GM21367 (cell line): ENCODE measurements around the gene ARID2.

Source experiments
- ATAC-seq: cut with Tn5 transposase; IDR thresholded peaks from one replicate; pipeline ENCODE4 v1.9.1; 2021; ENCODE audit not compliant: unreplicated experiment

The ARID2 gene

DNA sequence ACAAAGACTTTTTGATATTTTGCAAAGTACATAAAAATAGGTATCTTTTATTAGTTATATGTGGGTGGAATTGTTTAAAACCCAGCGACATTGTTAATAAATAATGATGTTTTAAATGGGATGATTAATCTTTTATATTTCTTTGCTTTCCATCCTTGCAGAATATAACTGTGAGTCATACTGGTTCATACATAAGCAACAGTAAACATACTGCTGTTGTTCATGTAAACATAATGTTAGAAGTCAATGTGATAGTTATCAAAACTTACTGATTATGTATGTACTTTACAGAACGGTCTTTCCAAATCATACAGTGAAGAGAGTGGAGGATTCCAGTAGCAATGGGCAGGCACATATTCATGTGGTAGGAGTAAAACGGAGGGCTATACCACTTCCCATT is 119.8 kb downstream of the ARID2 start:
- ATAC-seq: no peak

DNA sequence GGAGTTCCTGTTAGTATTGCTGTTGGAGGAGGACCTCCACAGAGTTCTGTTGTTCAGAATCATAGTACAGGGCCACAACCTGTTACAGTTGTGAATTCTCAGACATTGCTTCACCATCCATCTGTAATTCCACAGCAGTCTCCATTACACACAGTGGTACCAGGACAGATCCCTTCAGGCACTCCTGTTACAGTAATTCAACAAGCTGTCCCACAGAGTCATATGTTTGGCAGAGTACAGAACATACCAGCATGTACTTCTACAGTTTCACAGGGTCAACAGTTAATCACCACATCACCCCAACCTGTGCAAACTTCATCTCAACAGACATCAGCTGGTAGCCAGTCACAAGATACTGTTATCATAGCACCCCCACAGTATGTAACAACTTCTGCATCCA is 120.8 kb downstream of the ARID2 start:
- ATAC-seq: no peak

DNA sequence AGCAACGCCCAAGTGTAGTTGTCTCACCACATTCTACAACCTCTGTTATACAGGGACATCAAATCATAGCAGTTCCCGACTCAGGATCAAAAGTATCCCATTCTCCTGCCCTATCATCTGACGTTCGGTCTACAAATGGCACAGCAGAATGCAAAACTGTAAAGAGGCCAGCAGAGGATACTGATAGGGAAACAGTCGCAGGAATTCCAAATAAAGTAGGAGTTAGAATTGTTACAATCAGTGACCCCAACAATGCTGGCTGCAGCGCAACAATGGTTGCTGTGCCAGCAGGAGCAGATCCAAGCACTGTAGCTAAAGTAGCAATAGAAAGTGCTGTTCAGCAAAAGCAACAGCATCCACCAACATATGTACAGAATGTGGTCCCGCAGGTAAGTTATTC is 123.0 kb downstream of the ARID2 start:
- no peak for ATAC-seq

DNA sequence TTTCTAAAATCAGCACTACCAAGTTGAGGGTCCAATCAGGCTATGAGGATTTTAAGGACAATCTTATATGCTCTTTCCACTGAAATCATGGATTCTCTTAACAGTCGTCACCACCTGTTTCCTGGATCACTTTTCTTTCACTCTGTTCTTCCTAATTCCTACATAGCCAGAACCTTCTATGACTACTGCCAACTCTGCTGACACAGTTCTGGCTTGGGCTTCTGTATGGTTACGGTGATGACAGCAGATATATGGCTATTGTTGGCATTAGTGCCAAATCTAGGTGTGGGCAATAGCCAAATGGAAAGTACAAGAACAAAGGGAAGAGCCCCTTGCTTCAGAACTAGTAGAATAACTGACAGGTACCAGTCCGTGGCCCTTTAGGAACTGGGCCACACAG is 124.0 kb downstream of the ARID2 start:
- no peak for ATAC-seq

DNA sequence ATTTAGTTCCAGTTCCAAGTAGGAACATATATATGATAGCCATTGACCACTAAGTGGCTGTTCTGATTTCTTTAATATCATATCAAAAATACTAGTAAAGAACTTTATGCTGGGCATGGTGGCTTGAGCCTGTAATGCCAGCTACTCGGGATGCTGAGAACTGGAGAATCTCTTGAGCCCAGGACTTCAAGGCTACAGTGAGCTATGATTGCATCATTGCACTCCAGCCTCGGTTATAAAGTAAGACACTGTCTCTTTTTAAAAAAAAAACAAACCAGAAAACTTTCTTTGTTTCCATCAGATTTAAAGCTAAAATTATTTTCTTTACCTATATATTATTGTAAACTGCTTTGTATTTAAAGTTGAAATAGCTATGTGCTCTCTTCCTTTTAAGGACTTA is 133.8 kb downstream of the ARID2 start:
- no peak for ATAC-seq

DNA sequence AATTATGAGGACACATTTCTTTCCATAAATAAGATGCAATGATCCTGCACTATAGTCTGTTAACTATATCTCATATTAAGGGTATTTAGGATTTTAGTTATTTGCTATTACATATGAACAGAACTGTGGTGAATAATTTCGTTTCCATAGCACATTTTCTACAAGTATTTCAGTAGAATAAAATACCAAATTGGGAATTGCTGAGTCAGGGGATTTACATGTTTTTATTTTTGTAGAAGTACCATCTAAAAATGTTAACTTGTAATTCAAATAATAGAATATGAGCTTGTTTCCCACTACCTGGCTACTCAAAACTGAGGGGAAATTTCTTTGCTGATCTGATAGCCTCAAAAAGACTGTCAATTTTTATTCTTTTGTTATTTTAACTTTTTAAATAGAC is 136.8 kb downstream of the ARID2 start:
- no peak for ATAC-seq

DNA sequence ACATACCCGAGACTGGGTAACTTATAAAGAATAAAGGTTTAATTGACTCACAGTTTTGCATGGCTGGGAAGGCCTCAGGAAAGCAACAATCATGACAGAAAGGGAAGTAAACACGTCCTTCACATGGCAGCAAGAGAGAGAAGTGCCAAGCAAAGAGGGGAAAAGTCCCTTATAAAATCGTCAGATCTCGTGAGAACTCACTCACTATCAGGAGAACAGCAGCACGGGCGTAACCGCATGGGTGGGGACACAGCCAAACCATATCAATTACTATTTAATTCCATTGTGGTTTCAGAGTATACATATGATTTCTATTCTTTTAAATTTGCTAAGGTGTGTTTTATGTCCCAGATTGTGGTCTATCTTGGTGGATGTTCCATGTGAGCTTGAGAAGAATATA is 142.9 kb downstream of the ARID2 start:
- ATAC-seq: no peak

DNA sequence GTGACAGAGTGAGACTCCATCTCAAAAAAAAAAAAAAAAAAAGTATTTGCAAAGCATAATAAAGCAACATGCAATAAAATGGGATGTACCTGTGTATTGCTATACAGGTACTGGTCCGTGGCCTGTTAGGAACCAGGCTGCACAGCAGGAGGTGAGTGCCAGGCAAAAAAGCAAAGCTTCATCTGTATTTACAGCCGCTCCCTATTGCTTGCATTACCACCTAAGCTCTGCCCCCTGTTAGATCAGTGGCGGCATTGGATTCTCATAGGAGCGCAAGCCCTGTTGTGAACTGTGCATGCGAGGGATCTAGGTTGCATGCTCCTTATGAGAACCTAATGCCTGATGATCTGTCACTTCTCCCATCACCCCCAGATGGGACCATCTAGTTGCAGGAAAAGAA is 147.6 kb downstream of the ARID2 start:
- no peak for ATAC-seq

DNA sequence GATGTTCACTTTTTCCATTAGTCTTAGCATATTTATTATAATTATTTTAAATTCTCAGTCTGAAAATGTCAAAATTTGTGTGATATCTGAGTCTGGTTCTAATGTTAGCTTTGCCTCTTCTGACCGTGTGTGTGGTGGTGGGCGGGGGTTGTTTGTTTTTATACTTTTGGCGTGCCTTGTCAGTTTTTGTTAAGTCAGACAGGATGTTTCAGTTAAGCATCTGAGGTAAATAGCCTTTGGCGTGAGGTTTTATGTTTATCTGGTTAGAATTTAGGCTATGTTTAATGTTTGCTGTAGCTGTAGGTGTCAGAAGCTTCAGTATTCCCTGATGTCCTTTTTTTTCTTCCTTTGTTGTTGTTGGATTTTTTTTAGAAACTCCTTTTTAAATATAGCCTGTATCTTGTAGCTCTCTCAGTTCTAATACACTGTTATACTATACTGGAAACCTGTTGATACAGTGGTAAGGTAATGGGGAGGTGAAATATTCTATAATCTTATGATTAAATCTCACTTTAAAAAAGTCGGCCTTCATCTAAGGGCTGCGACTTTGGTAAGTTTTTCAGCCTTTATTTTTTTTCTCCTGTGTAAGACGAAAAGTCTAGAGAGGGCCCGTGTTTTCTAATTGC is 149.2 kb downstream of the ARID2 start:
- ATAC-seq: no peak

DNA sequence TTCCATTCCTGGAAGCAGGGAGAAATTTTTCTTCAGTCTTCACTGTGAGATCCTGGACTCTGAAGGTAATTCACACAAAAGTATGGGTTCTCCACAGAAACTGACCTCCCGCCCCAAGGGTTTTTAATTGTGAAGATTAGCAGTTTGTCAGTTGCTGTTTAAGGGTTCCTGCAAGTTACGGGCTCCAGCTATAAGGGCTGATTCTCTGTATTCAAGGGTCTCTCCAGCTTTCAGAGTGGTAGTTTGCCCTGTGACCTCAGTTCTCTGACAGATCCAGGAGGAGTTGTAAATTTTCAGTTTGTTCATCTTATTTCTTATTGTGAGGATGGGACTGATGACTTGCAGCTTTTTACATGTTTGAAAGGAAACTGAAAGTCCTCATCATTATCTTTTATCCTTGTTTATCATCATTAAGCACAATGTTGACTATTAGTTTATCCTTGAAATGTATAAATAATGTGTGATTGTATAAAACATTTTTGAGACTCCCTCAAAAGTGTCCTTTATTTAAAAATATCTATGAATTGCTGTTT is 149.9 kb downstream of the ARID2 start:
- ATAC-seq: no peak

DNA sequence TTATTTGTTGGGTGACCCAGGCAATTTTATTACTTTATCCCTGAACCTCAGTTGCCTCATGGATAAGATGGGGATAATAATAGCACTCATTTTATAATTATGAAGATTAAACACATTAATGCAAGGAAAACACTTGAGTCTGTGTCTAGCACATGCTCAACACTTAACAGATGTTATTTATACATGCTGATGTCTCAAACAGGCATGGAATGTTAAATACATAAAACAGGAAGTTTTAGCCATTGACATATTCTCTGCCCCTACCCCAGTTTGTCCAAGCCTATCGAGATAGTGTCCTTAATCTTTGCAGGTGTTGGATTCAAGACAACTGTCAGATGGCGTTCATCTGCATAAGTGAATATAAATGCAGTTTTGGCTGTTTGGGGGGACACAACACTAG is 151.0 kb downstream of the ARID2 start:
- no peak for ATAC-seq

DNA sequence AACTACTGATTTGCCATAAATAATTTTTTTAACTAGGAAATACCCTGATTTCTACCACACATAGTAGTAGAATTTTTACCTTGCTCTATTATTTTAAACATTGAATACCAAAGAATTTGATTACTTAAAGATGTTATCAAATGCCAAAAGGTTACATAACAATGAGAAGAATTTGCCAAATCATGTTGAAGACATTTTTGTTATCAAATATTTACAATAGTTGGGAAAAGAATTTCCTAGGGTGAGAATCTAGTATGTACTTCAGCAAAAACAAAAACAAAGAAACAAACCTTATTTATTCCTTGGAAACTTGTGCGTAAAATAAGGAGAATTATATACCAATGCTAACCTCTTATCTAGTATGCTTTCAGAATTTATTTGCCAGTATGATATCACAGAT is 153.7 kb downstream of the ARID2 start:
- ATAC-seq: no peak

DNA sequence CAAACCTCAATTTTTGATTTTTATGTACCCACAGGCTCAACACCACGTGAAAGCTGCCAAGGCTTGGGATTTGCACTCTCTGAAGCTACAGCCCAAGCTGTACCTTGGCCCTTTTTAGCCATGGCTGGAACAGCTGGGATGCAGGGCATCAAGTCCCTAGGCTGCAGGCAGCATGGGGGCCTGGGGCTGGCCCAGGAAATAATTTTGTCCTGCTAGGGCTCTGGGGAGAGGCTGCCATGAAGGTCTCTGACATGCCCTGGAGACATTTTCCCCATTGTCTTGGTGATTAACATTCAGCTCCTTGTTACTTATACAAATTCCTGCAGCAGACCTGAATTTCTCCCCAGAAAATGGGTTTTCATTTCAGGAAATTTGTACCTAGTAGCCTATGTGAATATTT is 157.2 kb downstream of the ARID2 start:
- no peak for ATAC-seq

DNA sequence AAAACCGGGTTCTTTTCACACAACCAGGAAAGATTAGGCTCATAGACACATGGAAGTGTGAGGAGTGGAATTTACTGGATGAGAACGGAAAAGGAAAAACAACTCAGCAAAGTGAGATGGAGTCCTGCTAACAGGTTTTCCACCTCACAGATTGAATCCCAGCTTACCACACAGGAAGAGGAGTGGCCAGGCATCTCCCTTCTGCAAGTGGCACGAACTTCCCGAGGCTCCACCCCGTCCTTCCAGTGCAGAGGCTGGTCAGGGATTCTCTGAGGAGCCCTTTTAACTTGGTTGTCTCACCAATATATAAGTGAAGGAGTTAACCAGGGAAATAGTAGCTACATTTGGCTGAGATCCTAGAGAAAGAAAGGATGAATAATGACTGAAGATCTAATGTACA is 158.0 kb downstream of the ARID2 start:
- ATAC-seq: no peak

DNA sequence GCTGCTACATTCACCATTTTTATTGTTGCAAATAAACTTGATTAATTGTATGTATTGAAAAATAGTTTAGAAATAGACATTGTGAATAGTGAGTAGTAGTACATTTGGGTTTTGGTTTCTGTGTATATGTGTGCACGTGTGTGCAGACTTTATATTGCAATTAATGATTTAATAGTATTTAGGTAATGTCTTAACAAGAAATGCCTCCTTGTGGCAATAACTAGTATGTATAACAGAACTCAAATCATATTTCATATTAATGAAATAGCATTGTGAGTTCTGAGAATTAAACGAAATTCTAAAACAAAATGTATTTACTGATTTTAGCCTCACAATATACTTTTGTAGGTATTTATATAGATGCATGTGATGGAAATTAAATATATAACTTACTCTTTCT is 160.8 kb downstream of the ARID2 start:
- no peak for ATAC-seq

DNA sequence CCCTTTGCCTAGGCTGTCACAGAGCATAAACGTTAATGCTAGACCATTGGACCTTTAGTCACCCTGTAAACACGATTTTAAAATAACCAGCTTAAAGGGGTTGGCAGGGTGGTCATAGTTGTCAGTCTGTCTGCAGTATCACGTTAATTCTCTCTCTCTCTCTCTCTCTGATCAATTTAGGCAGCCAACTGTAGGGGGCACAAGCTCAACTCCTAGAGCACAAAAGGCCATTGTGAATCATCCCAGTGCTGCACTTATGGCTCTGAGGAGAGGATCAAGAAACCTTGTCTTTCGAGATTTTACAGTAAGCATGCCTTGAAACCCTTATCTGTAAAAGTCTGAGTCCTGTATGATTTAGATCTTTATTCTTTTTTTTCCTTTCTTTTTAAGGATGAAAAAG is 163.7 kb downstream of the ARID2 start:
- ATAC-seq: no peak

DNA sequence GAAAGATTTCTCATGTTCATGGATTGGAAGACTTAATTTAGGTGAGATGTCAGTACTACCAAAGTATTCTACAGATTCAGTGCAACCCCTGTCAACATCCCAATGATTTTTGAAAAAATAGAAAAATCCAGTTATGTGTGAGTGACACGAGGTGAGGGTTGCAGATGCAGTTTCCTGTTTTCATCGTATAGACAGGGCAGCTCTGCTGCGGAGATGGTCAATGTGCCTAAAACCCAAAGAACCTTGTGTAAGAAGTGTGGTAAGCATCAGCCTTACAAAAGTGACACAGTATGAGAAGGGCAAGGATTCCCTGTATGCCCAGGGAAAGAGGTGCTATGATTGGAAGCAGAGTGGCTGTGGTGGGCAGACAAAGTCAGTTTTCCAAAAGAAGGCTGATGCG is 166.5 kb downstream of the ARID2 start:
- ATAC-seq: no peak

DNA sequence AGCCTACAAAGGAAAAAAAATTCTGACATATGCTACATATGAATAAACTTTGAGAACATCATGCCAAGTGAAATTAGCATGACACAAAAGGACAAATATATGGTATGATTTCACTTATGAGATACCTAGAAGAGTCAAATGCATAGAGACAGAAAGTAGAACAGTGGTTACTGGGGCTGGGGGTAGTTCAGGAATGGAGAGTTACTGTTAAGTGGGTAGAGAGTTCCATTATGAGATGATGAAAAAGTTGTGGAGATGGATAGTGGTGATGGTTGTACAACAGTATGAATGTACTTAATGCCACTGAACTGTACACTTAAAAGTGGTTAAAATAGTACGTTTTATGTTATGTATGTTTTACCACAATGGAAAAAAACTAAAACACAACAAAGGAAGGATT is 168.6 kb downstream of the ARID2 start:
- no peak for ATAC-seq

DNA sequence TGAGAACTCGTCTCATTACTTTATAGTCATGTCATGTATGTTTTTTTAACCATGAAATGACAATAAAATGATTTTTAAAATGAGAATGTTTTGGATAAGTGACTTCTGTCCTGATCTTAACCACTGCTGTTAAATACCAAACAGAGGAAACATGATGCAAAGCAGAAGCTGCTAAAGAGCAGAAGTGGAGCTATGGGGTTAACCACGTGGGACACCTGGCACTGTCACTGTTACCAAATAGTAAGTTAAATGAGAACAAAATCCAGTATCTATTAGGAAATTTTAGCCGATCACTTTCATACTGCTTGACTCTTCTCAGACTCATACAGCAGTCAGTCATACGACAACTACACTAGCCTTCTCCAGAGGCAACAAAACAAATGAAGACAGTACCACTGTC is 178.4 kb downstream of the ARID2 start:
- ATAC-seq: peak; percentile 70

DNA sequence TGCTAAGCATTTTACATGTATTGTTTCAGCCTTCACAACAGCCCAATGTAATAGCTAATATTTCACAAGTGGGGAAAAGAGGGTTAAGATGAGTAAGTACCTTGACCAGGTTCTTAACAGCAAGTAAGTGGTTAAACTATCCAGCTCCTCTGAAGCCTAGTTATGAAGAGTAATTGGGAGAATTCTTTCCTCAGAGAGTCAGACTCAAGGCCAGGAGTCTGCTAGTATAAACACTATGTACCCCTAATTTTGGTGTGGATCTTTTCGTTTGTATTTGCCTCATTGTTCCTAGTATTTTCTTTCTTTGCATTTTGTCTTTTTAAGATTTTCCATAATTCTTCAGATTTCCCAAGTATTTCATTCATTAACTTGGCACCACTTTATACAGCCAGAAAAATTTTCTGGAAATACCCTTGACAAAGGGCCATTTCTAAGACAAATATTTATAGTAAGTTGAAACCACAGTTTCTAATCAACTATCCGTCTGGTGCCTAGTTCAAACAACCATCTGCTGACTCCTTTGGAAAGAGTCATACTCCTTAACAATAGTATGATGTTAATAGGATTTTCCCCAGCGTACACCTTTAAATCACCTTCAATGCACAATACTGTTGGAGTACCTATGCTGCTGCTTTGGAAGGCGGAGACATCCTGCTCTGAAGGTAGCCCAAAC is 179.7 kb downstream of the ARID2 start:
- no peak for ATAC-seq

DNA sequence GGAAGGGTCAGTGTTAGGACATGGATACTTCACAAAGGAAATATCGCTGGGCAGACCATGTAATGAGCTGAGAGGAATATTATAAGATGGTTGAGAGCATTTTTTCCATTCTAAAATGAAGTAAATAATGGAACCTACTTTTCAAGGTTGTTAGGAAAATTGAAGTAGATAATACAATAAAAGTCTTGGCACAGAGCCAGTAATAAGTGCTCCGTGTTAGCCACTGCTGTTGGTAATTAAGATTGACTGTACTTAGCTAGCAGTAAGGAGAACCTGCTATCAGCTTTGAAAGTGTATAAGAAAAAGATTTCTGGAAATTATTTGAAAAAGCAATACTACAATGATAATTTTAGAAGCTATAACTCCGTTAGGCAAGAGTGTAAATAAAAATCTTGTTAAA is 183.3 kb downstream of the ARID2 start:
- no peak for ATAC-seq

DNA sequence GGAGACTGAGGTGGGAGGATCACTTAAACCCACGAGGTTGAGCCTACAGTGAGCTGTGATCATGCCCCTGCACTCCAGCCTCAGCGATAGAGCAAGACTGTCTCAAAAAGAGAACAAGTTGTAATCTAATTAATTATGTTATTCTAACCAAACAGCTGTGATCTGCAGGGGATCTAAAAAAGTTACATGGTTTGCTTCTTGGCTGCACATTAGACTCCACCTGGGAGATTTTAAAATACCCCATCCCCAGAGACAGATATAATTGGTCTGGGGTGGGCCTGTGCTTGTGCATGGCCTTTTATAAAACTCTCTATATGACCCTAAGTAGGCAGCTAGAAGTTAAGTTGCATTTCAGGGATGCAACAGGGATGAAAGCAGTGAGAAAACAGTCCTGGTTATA is 184.1 kb downstream of the ARID2 start:
- no peak for ATAC-seq

DNA sequence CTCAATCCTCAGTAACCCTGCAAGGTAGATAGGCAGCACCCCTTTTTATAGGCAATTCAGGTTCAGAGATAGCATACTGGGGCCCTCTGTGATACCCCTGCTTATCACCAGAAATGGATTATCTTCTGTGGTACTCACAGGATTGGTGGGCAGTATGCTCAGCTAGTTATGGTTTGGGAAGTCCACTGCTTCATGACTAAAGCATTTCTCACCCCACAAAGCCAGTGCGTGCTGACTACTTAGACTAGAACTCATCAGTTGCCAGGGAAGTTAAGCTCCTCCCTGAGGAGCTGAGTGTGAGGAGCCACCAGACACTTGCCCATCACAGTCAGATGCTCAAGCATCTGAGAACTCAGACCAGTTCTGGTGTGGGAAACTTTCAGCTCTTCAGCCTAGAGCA is 184.6 kb downstream of the ARID2 start:
- no peak for ATAC-seq
